Right hindlimb (tissue), 1 donor: ENCODE measurements around the gene MAP4.

Experiments
- DNase-seq: peaks from one replicate; pipeline ENCODE4 v3.0.0-alpha.2; 2018

The MAP4 gene

GRCh38 chr3:47956521-47956920, 59.7 kb downstream of the MAP4 start:
- no peak for DNase-seq

GRCh38 chr3:47954567-47954966, 61.6 kb downstream of the MAP4 start:
- no peak for DNase-seq

- no peak for DNase-seq
Measured at GRCh38 chr3:47950453-47951169, 65.6 kb downstream of the MAP4 start.

- no peak for DNase-seq
Measured at GRCh38 chr3:47949979-47950378, 66.2 kb downstream of the MAP4 start.

GRCh38 chr3:47940232-47940631, 76.0 kb downstream of the MAP4 start:
- no peak for DNase-seq

- DNase-seq: no peak
Measured at GRCh38 chr3:47932421-47932820, 83.8 kb downstream of the MAP4 start.

GRCh38 chr3:47930979-47931378, 85.2 kb downstream of the MAP4 start:
- DNase-seq: no peak

- no peak for DNase-seq
Measured at GRCh38 chr3:47916696-47917095, 99.5 kb downstream of the MAP4 start.

- DNase-seq: no peak
Measured at GRCh38 chr3:47916201-47916600, 100.0 kb downstream of the MAP4 start.

GRCh38 chr3:47912006-47912504, 104.2 kb downstream of the MAP4 start:
- DNase-seq: no peak

GRCh38 chr3:47910777-47911440, 105.3 kb downstream of the MAP4 start:
- DNase-seq: no peak

GRCh38 chr3:47910233-47910632, 106.0 kb downstream of the MAP4 start:
- no peak for DNase-seq

- DNase-seq: no peak
Measured at GRCh38 chr3:47909607-47910006, 106.6 kb downstream of the MAP4 start.

GRCh38 chr3:47908744-47909143, 107.5 kb downstream of the MAP4 start:
- no peak for DNase-seq

- DNase-seq: no peak
Measured at GRCh38 chr3:47907784-47908183, 108.4 kb downstream of the MAP4 start.

GRCh38 chr3:47902746-47903145, 113.5 kb downstream of the MAP4 start:
- no peak for DNase-seq

GRCh38 chr3:47901280-47901833, 114.9 kb downstream of the MAP4 start:
- no peak for DNase-seq

GRCh38 chr3:47899495-47900108, 116.6 kb downstream of the MAP4 start:
- DNase-seq: no peak

- no peak for DNase-seq
Measured at GRCh38 chr3:47897954-47898353, 118.3 kb downstream of the MAP4 start.

- no peak for DNase-seq
Measured at GRCh38 chr3:47896736-47897135, 119.5 kb downstream of the MAP4 start.

GRCh38 chr3:47895241-47895640, 121.0 kb downstream of the MAP4 start:
- no peak for DNase-seq

- no peak for DNase-seq
Measured at GRCh38 chr3:47892286-47893040, 123.8 kb downstream of the MAP4 start.

GRCh38 chr3:47891613-47892005, 124.6 kb downstream of the MAP4 start:
- DNase-seq: no peak
